GM21529 (cell line): Measurements from ENCODE around the gene ASPHD2.
"Not testable (repeated sequence)": the region's sequence is repeated elsewhere in the genome, so short reads cannot be mapped to it uniquely, and the experiment has no call there.

Experiments used
- ATAC-seq: cut with Tn5 transposase; IDR thresholded peaks from one replicate; pipeline ENCODE4 v1.9.1; 2021; ENCODE audit not compliant: unreplicated experiment

Gene ASPHD2

DNA sequence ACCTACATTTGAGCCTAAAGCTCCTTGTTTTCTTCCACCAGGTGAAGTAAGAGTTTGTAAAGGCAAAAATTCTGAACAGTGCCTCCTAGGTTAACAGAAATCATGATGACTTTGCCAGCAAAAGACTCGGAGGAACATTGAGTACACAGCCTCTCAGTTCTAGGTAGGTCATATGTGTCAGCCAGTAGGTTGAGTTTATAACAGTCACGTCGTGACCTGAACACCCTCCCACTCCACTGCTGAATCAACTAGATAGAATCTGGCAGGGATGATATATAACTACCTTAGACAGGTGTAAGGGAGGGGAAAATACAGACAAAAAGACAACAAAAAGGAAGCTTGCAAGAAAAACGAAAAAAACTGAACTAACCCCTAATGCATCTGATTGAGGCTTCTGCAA, 12.8 kb upstream of the ASPHD2 start:
- no peak for ATAC-seq

DNA sequence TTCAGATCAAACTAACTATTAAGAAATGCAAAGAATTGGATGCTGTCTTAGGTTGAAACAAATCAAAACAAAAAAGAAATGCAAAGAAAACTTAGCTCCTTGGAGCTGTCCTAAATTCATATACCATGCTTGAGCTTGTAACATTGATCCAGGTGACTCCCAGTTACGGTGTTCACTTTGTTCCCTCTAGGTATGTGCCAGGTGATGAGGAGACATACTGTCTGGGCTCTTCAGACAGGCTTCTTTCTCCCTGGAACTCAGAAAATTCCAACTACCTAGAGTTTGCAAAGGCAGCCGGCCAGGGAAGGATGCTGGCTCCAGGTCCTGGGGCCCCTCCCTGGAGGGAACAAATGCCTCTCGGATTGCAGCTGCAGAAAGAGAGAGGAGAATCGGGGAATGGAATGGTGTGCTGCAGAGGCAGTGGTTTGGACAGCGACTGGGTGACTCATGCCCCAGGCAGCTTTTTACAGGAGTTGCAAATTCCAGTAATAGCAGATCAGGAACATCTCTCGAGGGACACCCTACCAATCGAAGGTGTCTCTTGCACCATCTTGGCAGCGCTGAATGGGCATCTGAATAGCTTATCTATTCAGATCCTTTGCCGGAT, 12.3 kb upstream of the ASPHD2 start:
- ATAC-seq = no peak

- ATAC-seq = no peak
Observed at GRCh38 chr22:26417406-26417805, 11.7 kb upstream of the ASPHD2 start.

DNA sequence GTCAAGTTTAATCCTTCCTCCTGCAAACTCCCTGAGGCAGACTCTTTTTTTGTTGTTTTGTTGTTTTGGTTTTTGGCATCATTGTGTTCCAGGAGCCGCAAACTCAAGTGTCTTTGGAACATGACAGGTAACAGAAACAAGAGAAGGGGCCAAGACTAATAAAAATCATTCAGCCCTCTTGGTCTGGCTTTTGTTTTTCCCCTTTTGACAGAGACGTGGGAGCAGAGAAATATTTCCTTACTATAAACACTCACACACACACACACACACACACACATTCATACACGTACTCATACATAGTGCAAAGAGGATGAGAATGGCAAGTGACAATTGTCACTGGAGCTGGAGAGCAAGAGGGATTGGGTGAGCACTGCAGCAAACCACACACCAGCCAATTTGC, 10.4 kb upstream of the ASPHD2 start:
- ATAC-seq = no peak

DNA sequence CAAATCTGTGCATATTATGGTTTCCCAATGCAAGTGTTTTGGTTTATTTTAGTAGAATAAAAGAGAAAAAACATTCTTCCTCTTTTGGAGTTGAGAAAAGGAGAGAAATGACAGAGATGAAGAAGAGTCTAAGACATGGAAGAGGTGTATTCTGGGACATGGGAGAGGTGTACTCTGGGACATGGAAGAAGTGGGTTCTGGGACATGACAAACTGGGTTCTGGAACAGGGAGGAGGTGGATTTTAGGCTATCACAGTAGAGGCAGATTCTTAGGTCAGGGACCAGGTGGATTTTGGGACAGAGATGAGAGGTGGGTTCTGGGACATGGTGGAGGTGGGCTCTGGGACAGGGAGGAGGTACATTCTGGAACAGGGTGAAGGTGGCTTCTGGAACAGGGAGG, 2.1 kb upstream of the ASPHD2 start:
- ATAC-seq = no peak

DNA sequence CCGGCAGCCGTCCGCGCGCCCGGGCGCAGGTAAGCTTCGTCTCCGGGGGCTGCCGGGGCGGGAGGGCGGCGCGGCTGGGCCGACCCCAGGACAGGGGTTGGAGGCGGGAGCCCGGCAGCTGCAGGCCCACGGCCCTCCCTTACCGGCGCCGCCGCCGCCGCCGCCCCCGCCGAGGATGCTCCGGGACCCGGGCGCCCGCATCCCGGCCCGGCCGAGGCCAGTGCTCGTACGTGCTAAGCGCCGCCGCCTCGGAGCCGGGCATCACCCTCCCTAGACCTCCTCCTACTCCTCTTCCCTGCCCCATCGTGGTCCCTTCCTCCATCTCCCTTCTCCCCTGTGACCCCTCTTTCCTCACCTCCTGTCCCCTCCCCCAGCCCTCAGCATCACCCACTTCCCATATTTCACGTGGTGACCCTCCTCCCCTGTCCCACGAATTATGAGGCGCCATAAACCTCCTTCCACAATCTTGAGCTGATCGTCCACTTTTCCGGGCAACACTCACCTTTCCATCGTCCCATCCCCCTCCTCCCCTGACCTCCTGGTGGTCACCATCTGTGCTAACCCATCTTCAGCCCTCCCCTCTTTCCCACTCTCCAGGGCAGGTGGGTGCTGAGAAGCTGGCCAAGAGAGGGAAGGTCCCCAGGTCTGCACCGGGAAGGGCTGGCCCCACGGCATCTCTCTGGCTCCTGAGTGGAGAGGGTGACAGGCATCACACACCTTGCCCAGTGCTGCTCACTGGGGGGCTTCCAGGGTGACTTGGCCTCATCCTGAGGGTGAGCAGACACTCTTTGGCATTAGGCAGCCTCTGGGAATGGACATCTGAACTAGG, 612 bp downstream of the ASPHD2 start:
- ATAC-seq = peak; percentile 6

- ATAC-seq = no peak
Observed at GRCh38 chr22:26430600-26430999, 1.5 kb downstream of the ASPHD2 start.

GRCh38 chr22:26431261-26431995, 2.4 kb downstream of the ASPHD2 start:
- no peak for ATAC-seq

GRCh38 chr22:26432619-26433311, 3.7 kb downstream of the ASPHD2 start:
- no peak for ATAC-seq

- no peak for ATAC-seq
Observed at GRCh38 chr22:26433805-26434204, 4.7 kb downstream of the ASPHD2 start.

DNA sequence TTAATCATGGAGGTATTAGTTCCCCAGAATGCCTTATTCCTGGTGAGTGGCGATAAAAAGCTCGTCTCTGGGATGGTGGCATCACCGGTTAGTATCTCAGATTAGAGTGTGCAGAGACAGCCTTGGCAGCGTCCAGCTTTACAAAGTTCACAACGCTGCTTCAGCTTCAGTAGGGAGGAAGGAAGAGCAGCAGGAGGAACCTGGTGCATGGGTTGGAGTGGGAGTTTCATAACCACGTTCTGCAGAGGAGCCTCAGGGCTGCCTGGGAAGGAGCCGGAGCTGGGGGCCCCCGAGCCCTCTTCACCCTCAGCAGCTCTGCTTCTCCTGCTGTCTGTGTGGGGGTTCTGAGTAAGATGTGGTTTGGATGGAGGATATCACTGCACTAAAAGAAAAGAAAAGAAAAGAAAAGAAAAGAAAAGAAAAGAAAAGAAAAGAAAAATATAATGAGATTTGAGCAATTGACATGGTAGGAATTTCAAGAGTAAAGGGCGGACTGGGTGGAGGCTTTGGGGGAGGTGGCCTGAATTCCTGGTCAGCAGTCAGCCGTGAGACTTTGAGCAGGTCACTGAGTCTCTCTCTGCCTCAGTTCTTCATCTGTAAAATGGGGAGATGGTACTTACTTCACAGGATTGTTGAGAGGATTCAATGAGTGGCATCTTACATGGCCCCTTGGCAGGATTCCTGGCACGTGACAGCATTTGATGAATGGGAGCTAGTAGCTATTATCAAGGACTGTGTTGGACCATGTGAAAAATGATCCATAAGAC, 6.5 kb downstream of the ASPHD2 start:
- no peak for ATAC-seq

DNA sequence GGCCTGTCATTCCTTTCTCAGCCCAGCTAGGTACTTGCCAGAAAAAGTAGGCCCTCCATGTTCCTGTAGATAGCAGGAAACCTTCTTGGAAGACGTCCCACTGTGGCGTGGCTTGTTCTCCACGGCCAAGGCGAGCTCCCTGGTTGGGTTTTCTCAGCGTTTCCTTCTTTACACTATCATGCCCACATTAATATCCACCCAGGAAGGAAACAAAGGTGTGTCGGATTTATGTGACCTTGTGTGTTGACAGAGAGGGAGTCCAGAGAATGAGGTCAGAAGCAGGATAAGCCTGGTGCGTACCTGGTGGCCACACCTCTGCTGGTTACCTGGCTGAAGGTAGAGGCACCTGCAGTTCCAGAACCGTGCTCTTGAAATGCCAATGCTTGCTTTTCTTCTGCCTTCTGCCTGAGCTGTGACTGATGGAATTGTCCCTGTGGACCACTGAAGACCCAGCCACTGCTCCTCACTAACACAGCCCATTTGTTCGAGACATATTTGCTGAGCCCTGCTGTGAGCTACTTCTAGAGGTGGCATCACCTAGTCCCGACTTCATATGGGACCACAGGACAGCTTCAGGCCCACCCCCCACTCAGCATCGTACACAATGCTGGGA, 7.9 kb downstream of the ASPHD2 start:
- ATAC-seq = no peak

- ATAC-seq = no peak
Observed at GRCh38 chr22:26437694-26438392, 8.8 kb downstream of the ASPHD2 start.

- not testable (repeated sequence) for ATAC-seq
Observed at GRCh38 chr22:26438776-26439175, 9.7 kb downstream of the ASPHD2 start.

GRCh38 chr22:26439559-26439958, 10.5 kb downstream of the ASPHD2 start:
- no peak for ATAC-seq

- ATAC-seq = no peak
Observed at GRCh38 chr22:26442086-26442756, 13.2 kb downstream of the ASPHD2 start.

- no peak for ATAC-seq
Observed at GRCh38 chr22:26443901-26444690, 15.0 kb downstream of the ASPHD2 start.

DNA sequence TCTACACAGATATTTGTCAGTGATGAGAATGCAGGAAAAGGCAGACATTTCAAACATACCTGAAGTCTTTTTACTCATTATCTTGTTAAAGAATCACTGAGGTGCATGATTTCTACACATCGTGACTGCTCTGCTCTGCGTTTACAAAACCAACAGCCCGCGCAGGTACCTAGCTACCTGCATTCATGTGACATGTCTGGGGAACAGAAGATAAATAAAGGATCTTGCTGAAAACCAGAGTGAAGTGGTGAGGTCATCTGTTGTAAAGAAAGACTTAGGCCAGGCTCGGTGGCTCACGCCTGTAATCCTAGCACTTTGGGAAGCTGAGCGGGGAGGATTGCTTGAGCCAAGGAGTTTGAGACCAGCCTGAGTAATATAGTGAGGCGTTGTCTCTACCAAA, 15.7 kb downstream of the ASPHD2 start:
- ATAC-seq = no peak
